ENCODE measurements around the gene TMX2.

Gene TMX2, protein sequence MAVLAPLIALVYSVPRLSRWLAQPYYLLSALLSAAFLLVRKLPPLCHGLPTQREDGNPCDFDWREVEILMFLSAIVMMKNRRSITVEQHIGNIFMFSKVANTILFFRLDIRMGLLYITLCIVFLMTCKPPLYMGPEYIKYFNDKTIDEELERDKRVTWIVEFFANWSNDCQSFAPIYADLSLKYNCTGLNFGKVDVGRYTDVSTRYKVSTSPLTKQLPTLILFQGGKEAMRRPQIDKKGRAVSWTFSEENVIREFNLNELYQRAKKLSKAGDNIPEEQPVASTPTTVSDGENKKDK

DNA sequence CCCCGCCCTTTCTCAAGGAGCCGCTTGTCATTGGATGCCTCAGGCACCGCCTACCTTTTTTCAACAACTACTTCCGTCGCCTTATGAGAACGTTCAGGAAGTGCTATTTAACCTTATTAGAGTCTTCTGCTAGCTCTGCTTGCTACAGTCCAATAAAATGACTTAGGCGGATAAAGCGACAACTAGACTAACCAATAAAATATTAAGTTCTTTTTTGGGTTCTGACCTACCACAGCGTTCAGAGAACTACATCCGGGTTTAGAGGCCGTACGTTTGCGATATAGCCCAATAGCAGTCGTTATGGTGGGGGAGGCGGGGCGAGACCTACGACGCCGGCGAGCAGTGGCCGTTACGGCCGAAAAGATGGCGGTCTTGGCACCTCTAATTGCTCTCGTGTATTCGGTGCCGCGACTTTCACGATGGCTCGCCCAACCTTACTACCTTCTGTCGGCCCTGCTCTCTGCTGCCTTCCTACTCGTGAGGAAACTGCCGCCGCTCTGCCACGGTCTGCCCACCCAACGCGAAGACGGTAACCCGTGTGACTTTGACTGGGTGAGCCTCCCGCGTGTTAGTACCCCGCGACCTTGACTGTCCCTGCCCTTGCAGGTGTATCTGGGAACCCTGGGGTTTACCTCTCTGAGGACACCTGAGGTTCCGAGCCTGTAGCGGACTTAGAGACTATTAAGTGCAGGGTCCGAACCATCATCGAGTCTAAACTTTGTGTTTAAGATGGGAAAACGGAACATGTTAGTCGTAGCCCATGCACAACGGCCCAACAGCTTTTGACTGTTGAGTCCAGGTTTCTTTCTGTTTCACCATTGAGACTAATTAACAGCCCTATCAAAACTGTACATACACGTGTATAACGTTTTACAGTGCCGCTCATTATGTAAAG lies at the start of gene TMX2:
TSS of gene TMX2 (plus strand) at position 338 of the 895 bp plus-strand sequence. CDS start at position 364, 26 bp downstream.
- H3K27ac Mint-ChIP-seq: peak within 1 kb of the TSS; percentile 98
- TF ChIP-seq, protein P1, sequence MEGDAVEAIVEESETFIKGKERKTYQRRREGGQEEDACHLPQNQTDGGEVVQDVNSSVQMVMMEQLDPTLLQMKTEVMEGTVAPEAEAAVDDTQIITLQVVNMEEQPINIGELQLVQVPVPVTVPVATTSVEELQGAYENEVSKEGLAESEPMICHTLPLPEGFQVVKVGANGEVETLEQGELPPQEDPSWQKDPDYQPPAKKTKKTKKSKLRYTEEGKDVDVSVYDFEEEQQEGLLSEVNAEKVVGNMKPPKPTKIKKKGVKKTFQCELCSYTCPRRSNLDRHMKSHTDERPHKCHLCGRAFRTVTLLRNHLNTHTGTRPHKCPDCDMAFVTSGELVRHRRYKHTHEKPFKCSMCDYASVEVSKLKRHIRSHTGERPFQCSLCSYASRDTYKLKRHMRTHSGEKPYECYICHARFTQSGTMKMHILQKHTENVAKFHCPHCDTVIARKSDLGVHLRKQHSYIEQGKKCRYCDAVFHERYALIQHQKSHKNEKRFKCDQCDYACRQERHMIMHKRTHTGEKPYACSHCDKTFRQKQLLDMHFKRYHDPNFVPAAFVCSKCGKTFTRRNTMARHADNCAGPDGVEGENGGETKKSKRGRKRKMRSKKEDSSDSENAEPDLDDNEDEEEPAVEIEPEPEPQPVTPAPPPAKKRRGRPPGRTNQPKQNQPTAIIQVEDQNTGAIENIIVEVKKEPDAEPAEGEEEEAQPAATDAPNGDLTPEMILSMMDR (IDR thresholded peaks at IDR 0.05): no peak
- H3K36me3 Mint-ChIP-seq (ENCODE audit: low read depth): peaks cover 52% of the 10 kb centered on the region
- H3K4me3 Mint-ChIP-seq: peak within 1 kb of the TSS; percentile 100
- peaks cover 33% of the 10 kb centered on the region for H3K4me1 Mint-ChIP-seq
- peak; percentile 91 for DNase-seq
- peaks cover 1% of the 10 kb centered on the region for H3K27me3 Mint-ChIP-seq (ENCODE audit: low read depth, poor library complexity)
- peaks cover 21% of the 10 kb centered on the region for H3K9me3 Mint-ChIP-seq

DNA sequence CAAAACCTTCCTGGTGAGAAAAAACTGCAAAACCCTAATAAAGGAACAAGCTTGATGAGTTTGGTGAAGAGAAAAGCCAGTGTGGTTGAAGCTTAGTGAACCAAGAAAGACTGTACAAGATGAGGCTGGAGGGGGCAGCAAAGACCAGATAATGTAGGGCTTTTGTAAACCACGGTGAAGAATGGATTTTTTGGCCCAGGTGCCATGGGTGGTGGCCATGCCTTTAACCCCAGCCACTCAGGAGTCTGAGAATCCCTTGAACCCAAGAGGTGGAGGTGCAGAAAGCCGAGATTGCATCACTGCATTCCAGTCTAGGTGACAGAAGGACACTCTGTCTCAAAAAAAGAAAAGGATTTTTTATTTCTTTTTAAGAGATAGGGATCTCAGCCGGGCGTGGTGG lies 49.5 kb upstream of the TMX2 start:
- no peak for DNase-seq
- H3K36me3 Mint-ChIP-seq (ENCODE audit: low read depth): peaks cover 31% of the 10 kb centered on the region
- no peak overlapping the region for H3K4me3 Mint-ChIP-seq
- no peak overlapping the region for H3K27ac Mint-ChIP-seq
- no peaks in the 10 kb centered on the region for H3K27me3 Mint-ChIP-seq (ENCODE audit: low read depth, poor library complexity)
- no peaks in the 10 kb centered on the region for H3K9me3 Mint-ChIP-seq
- H3K4me1 Mint-ChIP-seq: peaks cover 21% of the 10 kb centered on the region
- TF ChIP-seq, protein P1 (IDR thresholded peaks at IDR 0.05): no peak

DNA sequence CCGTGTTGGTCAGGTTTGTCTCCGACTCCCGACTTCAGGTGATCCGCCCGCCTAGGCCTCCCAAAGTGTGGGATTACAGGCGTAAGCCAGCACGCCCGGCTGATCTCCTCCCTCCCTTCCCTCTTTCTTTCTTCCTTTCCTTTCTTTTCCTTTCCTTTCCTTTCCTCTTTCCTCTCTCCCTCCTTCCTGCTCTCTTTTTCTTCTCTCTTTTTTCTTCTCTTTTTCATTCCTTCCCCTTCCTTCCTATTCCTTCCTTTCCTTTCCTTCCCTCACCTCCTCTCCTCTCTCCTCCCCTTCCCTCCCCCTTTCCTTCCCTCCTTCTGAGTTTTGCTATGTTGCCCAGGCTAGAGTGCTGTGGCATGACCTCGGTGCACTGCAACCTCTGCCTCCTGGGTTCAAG lies 48.4 kb upstream of the TMX2 start:
- DNase-seq: no peak
- no peak overlapping the region for H3K4me3 Mint-ChIP-seq
- peaks cover 31% of the 10 kb centered on the region for H3K36me3 Mint-ChIP-seq (ENCODE audit: low read depth)
- TF ChIP-seq, protein P1 (IDR thresholded peaks at IDR 0.05): no peak
- H3K9me3 Mint-ChIP-seq: no peaks in the 10 kb centered on the region
- no peak overlapping the region for H3K27ac Mint-ChIP-seq
- peaks cover 19% of the 10 kb centered on the region for H3K4me1 Mint-ChIP-seq
- no peaks in the 10 kb centered on the region for H3K27me3 Mint-ChIP-seq (ENCODE audit: low read depth, poor library complexity)

DNA sequence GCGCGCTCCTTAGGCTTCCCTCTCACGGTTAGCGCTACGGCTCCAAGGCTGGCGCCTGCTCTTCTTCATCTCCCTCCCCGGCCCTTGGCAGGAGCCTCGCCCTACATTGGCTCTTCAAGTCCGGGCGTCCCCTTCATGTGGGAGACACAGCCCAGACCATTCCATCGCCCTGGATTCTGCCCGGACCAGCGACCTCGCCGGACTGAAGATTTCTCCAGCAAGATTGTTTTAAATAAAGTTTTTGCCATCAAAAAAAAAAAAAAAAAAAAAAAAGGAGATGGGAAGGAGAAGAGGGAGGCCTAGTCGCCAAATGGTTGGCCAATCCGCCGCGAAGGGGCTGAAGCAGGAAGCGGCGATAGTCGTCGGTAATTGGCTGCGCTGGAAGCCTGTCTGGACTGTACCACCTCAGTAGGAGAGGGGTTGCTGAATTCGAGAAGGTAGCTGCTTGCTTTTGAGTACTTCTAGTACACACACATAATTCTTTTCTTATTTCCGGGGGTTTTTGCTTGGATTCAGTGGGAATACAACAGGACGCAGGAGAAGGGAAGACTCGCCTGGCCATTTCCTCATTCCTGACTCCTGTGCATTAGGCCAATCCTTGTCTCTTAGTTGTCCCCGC lies 45.2 kb upstream of the TMX2 start:
- H3K9me3 Mint-ChIP-seq: no peaks in the 10 kb centered on the region
- peak overlapping the region; percentile 99 for H3K4me3 Mint-ChIP-seq
- peaks cover 10% of the 10 kb centered on the region for H3K36me3 Mint-ChIP-seq (ENCODE audit: low read depth)
- no peaks in the 10 kb centered on the region for H3K27me3 Mint-ChIP-seq (ENCODE audit: low read depth, poor library complexity)
- TF ChIP-seq, protein P1 (IDR thresholded peaks at IDR 0.05): no peak
- peak; percentile 86 for DNase-seq
- H3K27ac Mint-ChIP-seq: peak overlapping the region; percentile 100
- peaks cover 43% of the 10 kb centered on the region for H3K4me1 Mint-ChIP-seq

DNA sequence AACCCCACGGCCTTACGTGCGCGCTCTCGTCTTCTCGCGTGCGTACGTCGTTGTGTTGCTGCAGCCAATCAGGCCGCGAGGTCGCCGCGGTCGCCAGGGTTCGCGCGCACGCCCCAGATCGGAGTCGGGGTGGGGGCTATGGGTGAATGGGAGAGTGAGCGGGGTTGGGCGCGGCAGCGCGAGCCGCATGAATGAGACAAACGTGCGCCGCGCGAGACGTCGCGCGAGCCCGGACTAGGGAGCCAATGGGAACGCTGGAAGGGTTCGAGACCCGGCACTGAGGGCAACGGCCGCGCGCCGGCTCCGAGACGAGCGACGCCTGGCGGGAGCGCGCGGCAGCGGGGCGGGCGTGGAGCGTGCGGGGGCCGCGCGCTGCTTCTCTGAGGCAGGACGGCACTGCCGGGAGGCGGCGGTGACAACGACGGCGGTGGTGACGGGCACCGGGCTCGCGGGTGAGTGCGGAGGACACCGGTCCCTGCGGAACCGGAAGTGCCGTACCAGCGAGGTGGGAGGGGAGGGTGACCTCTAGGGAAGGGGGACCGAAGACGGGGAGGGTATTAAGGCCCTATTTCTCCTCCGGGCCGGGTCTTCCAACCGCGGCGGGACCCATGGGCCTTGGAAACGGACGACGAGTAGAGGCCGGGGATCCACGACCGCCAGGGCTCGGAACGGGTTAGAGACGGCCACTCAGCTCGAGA lies 44.5 kb upstream of the TMX2 start, which contains the start of gene ZDHHC5:
TSS of gene ZDHHC5 (plus strand) at position 379 of the 698 bp plus-strand sequence. CDS start 4,977 bp downstream, outside the sequence.
- Mint-ChIP-seq H3K4me3 (peak within 1 kb of the TSS; percentile 99), H3K36me3 (ENCODE audit: low read depth) (peaks cover 11% of the 10 kb centered on the region), H3K27ac (peak within 1 kb of the TSS; percentile 100), H3K27me3 (ENCODE audit: low read depth, poor library complexity) (peaks cover 2% of the 10 kb centered on the region), H3K4me1 (peaks cover 49% of the 10 kb centered on the region), H3K9me3 (no peaks in the 10 kb centered on the region)
- DNase-seq: peak; percentile 97
- TF ChIP-seq, protein P1 (IDR thresholded peaks at IDR 0.05): no peak

All from nephron progenitor cell (in vitro differentiated cells).